ENCODE measurements around the gene SSH2.

SSH2 gene

GRCh38 chr17:29611351-29612093, 318.5 kb downstream of the SSH2 start:
- no peak for DNase-seq (ENCODE audit: low read depth in 2 of 2)

- DNase-seq (ENCODE audit: low read depth in 2 of 2), result no peak
Measured at GRCh38 chr17:29610395-29610794, 319.6 kb downstream of the SSH2 start.

- DNase-seq (ENCODE audit: low read depth in 2 of 2), result no peak
Measured at GRCh38 chr17:29608986-29609385, 321.0 kb downstream of the SSH2 start.

- no peak for DNase-seq (ENCODE audit: low read depth in 2 of 2)
Measured at GRCh38 chr17:29607557-29608195, 322.4 kb downstream of the SSH2 start.

GRCh38 chr17:29603109-29603674, 326.8 kb downstream of the SSH2 start:
- no peak for DNase-seq (ENCODE audit: low read depth in 2 of 2)

GRCh38 chr17:29597361-29598172, 332.5 kb downstream of the SSH2 start:
- no peak for DNase-seq (ENCODE audit: low read depth in 2 of 2)

- no peak for DNase-seq (ENCODE audit: low read depth in 2 of 2)
Measured at GRCh38 chr17:29596811-29597210, 333.2 kb downstream of the SSH2 start.

- no peak for DNase-seq (ENCODE audit: low read depth in 2 of 2)
Measured at GRCh38 chr17:29595943-29596774, 333.9 kb downstream of the SSH2 start.

- no peak for DNase-seq (ENCODE audit: low read depth in 2 of 2)
Measured at GRCh38 chr17:29595107-29595942, 334.7 kb downstream of the SSH2 start.

GRCh38 chr17:29594519-29595090, 335.4 kb downstream of the SSH2 start:
- no peak for DNase-seq (ENCODE audit: low read depth in 2 of 2)

GRCh38 chr17:29593591-29594518, 336.2 kb downstream of the SSH2 start:
- DNase-seq (ENCODE audit: low read depth in 2 of 2), result no peak

- DNase-seq (ENCODE audit: low read depth in 2 of 2), result no peak
Measured at GRCh38 chr17:29592850-29593551, 337.0 kb downstream of the SSH2 start, which contains the start of gene ANKRD13B. Gene ANKRD13B (plus strand): TSS chr17:29593132. CDS start chr17:29593622, 490 bp downstream.

- peak; percentile 53 to 65 for DNase-seq (ENCODE audit: low read depth in 2 of 2)
Measured at GRCh38 chr17:29591737-29592608, 338.1 kb downstream of the SSH2 start.

GRCh38 chr17:29591146-29591736, 338.8 kb downstream of the SSH2 start:
- no peak for DNase-seq (ENCODE audit: low read depth in 2 of 2)

- DNase-seq (ENCODE audit: low read depth in 2 of 2), result no peak
Measured at GRCh38 chr17:29590411-29591145, 339.4 kb downstream of the SSH2 start.
